ENCODE data around the gene TRAF1. TPM values are rescaled to one million over a fixed set of nuclear protein-coding genes. Genes with fewer than 3 reads are reported as not detected.

Gene TRAF1, protein sequence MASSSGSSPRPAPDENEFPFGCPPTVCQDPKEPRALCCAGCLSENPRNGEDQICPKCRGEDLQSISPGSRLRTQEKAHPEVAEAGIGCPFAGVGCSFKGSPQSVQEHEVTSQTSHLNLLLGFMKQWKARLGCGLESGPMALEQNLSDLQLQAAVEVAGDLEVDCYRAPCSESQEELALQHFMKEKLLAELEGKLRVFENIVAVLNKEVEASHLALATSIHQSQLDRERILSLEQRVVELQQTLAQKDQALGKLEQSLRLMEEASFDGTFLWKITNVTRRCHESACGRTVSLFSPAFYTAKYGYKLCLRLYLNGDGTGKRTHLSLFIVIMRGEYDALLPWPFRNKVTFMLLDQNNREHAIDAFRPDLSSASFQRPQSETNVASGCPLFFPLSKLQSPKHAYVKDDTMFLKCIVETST
- 0.96 and 2.3 TPM in 2 replicates for total RNA-seq

DNA sequence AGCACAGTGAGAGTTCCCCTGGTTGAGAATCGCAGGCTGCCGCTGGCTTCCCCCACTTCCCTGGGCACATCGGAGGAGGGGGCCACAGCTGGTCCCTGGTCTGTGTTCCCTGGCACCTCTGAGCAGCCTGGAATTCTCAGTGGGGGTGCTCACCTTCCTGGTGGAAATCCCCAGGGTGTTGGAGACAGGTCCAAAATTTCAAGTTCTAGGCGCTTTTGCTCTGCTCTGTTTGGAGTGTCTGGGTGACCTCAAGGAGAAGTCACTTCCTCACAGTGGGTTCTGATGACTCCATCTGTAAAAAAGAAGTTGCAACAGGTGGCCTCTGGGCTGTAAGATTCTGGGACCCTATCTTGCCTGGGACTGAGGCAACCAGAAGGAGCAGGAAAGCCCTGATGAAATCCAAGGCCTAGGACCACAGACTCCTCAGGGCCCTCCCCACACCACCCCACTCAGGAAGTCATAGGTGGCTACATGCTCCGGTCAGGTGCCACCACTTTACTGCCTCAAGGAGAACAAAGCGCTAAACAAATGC lies at the start of gene TRAF1:
TSS of gene TRAF1 (minus strand) at position 400 of the 532 bp plus-strand sequence. CDS start 721 bp downstream, outside the sequence.

DNA sequence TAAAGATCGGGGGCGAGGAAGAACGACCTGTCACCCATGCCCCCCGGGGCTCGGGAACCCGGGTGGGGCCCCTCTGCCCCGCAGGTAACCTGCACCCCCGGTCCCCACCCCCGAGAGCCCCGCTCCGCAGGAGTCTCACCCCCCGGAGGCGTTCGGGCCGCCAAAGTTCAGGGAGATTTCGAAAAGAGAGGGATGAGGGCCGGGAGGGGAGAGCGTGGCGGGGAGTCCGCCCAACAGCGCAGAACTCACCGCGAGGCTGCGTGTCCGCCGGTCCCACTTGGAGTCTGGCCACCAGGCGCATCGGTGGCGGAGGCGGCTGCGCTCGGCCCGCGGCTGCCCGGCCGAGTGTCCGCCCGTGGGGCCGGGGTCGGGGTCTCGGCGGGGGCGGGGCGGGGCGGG lies 49.8 kb downstream of the TRAF1 start, which contains the start of gene PHF19:
TSS of gene PHF19 (minus strand) at position 347 of the 399 bp plus-strand sequence. CDS start 2,447 bp downstream, outside the sequence.

Other genes starting within 250 kb of the TRAF1 start
- 4.8 and 7.6 TPM in 2 replicates for gene MEGF9, start 212.3 kb downstream of the TRAF1 start, total RNA-seq
- 33.3 and 37.6 TPM in 2 replicates for gene FBXW2, start 133.4 kb downstream of the TRAF1 start, total RNA-seq
- 21.4 and 47.9 TPM in 2 replicates for gene PSMD5, start 83.9 kb downstream of the TRAF1 start, total RNA-seq
- 16.6 and 55.2 TPM in 2 replicates for gene PHF19, start 49.6 kb downstream of the TRAF1 start, total RNA-seq
- 3.7 and 5.2 TPM in 2 replicates for gene C5, start 123.5 kb upstream of the TRAF1 start, total RNA-seq
- 3.1 and 7.5 TPM in 2 replicates for gene CNTRL, start 148.2 kb upstream of the TRAF1 start, total RNA-seq